ENCODE measurements around the gene PDE6D. TPM values are rescaled to one million over a fixed set of nuclear protein-coding genes. Genes with fewer than 3 reads are reported as not detected.

Gene PDE6D
- total and polyA plus RNA-seq, 8 donors, result 1.7 to 29.4 (median 24.1) TPM; not detected in 1

DNA sequence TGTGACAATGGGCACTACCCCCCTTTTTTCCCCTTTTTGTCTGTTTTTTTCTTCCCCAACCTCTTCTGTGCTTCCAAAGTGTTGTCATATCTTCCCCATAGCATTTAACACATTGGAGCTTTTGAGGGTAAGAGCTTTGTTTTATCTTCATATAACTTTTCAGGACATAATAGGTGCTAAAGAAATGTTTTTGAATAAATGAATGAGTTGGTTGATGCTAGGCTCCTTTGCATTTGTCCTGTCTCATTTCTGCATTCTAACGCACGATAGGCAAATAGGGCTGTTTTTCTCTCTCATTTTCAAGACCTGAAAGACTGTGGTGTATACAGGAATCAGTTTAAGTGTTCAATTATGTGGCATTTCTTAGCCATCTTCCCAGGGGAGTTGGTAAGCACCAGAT, 4.3 kb upstream of the PDE6D start:
- no peak for TF ChIP-seq POLR2AphosphoS5 (IDR thresholded peaks at IDR 0.05)
- TF ChIP-seq, protein P1, sequence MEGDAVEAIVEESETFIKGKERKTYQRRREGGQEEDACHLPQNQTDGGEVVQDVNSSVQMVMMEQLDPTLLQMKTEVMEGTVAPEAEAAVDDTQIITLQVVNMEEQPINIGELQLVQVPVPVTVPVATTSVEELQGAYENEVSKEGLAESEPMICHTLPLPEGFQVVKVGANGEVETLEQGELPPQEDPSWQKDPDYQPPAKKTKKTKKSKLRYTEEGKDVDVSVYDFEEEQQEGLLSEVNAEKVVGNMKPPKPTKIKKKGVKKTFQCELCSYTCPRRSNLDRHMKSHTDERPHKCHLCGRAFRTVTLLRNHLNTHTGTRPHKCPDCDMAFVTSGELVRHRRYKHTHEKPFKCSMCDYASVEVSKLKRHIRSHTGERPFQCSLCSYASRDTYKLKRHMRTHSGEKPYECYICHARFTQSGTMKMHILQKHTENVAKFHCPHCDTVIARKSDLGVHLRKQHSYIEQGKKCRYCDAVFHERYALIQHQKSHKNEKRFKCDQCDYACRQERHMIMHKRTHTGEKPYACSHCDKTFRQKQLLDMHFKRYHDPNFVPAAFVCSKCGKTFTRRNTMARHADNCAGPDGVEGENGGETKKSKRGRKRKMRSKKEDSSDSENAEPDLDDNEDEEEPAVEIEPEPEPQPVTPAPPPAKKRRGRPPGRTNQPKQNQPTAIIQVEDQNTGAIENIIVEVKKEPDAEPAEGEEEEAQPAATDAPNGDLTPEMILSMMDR (IDR thresholded peaks at IDR 0.05), result no peak
- TF ChIP-seq POLR2A (IDR thresholded peaks at IDR 0.05), result no peak
- Histone ChIP-seq H3K4me3 (peak overlapping the region in 2 of 4 donors; percentile 94 to 98), H3K27me3 (no peaks in the 10 kb centered on the region), H3K4me1 (peaks cover 40 to 76% (median 64%) of the 10 kb centered on the region in 4 donors), H3K36me3 (peaks cover 7 to 21% (median 17%) of the 10 kb centered on the region in 4 donors), H3K9me3 (no peaks in the 10 kb centered on the region), H3K27ac (peak overlapping the region in 1 of 5 donors; percentile 80)
- no peak for DNase-seq
- intact Hi-C loops (cut with DNase I; ENCODE audit: low total_unique reads), result no loop called here
- WGBS, 5 donors, result 73 to 91% (median 86%) methylated on average over 2 of the region's 2 CpGs

- DNase-seq, result peak in 1 of 2 donors; percentile 69
- Histone ChIP-seq H3K4me3 (peak overlapping the region; percentile 59 to 95 (median 82)), H3K36me3 (no peaks in the 10 kb centered on the region), H3K9me3 (no peaks in the 10 kb centered on the region), H3K27me3 (no peaks in the 10 kb centered on the region), H3K4me1 (peaks cover 40 to 61% (median 56%) of the 10 kb centered on the region in 4 donors), H3K27ac (peak overlapping the region; percentile 84 to 93 (median 89))
- intact Hi-C loops (cut with DNase I; ENCODE audit: low total_unique reads), result no loop called here
- WGBS, 5 donors, result 2 to 4% (median 2%) methylated on average over 12 of the region's 12 CpGs
- peak in 1 of 3 donors; percentile 5 for TF ChIP-seq POLR2AphosphoS5 (IDR thresholded peaks at IDR 0.05)
- no peak for TF ChIP-seq POLR2A (IDR thresholded peaks at IDR 0.05)
These were observed 980 bp upstream of the PDE6D start for GRCh38 chr2:231781798-231782726.

DNA sequence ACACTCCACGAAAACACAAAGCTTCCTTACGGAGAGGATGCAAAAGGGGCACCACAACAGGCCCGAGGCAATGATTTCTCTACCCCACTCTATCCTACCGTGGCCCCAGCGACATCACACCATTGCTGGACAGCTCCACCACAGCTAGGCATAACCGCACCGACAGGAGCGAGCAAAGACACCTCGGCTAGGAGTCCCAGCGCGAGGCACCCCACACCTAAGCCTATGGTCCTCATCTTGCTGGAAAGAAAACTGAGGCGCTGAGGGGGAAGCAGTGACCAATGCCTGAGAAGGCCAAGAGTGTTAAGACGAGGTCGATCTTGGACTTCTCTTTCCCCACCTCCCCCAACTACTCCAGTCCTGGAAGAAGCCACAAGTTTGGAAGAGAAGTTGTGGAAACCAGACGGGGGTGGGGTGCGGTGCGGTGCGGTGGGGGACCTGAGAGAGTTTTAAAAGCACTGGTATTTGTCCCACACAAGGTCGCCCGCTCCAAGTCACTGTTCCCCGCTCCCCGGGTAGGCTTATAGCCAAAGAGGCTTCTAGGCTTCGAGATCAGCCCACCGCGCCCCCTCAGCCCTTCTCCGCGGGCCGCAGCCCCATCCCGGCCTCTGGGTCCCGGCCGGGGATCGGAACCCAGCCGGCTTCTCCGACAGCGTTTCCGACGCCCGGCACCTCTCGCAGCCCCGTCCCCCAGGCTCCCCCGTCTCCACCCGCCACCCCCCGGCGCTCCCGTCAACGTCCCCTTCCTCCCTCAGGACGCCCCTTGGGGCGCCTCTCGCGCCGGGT, 766 bp downstream of the PDE6D start:
- TF ChIP-seq EP300 (IDR thresholded peaks at IDR 0.05) (no peak), POLR2AphosphoS5 (IDR thresholded peaks at IDR 0.05) (no peak), POLR2A (IDR thresholded peaks at IDR 0.05) (no peak)
- TF ChIP-seq, protein P1 (IDR thresholded peaks at IDR 0.05), result no peak
- intact Hi-C loops (cut with DNase I; ENCODE audit: low total_unique reads), result no loop called here
- Histone ChIP-seq H3K27me3 (no peaks in the 10 kb centered on the region), H3K4me3 (peak overlapping the region; percentile 59 to 95 (median 82)), H3K36me3 (no peaks in the 10 kb centered on the region), H3K9me3 (no peaks in the 10 kb centered on the region), H3K4me1 (peaks cover 29 to 47% (median 42%) of the 10 kb centered on the region in 4 donors), H3K27ac (peak overlapping the region; percentile 84 to 93 (median 89))
- DNase-seq, result peak in 1 of 2 donors; percentile 64
- WGBS, 5 donors, result 5 to 12% (median 6%) methylated on average over 31 to 51 of the region's 51 CpGs

DNA sequence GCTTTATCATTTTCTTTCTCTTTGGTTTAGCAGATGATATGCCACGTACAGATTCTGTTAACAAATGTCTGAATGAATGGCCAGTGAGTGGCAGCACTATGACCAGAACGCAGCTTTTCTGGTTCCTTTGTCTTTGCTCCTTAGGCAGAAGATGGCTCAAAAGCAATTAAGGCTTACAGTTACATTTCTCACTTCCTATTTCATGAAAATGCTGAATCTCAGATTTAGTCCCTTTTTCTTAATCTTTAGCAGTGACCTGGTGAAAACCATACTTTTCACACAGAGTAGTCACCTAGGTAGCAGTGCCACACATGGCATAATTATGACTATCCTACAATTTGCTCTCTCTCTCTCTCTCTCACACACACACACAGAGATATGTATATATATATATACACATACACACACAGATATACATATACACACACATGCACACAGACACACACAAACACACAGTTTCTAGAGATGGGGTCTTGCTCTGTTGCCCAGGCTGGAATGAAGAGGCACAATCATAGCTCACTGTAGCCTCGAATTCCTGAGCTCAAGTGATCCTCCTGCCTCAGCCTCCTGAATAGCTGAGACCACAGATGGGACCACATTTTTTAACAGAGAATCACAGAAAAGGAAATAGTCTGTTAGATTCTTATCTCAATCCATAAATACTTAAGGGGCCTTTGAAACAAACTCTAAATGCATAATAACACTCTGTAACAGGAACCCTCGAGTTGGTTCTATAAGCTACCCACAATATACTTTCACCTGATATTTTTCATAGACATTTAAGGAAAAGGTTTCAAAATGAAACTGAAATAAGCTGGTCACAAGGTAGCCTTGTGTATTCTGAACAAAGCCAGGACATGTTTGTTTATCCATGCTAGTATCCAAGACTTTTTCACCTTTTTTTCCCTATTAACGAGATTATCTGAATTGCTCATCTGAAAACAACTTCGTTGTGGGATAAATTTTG, 11.6 kb downstream of the PDE6D start:
- TF ChIP-seq POLR2A (IDR thresholded peaks at IDR 0.05), result no peak
- no peak for TF ChIP-seq POLR2AphosphoS5 (IDR thresholded peaks at IDR 0.05)
- TF ChIP-seq, protein P1 (IDR thresholded peaks at IDR 0.05), result no peak
- TF ChIP-seq EP300 (IDR thresholded peaks at IDR 0.05), result no peak
- Histone ChIP-seq H3K36me3 (no peaks in the 10 kb centered on the region), H3K27me3 (no peaks in the 10 kb centered on the region), H3K4me1 (peaks cover 0 to 13% (median 0%) of the 10 kb centered on the region in 4 donors), H3K4me3 (no peak overlapping the region), H3K9me3 (no peaks in the 10 kb centered on the region), H3K27ac (no peak overlapping the region)
- DNase-seq, result no peak
- intact Hi-C loops (cut with DNase I; ENCODE audit: low total_unique reads), result no loop called here
- 60 to 69% (median 64%) methylated on average over 6 of the region's 6 CpGs for WGBS, 5 donors
